ENCODE data around the gene KANK2. TPM values are rescaled to one million over a fixed set of nuclear protein-coding genes. Genes with fewer than 3 reads are reported as not detected.

Gene KANK2
- total and polyA plus RNA-seq, 2 of the 8 experiments (the other 6 are each of a cell fraction or from before 2014, with no cell fraction given): 25.2 to 42.3 TPM

- no peak overlapping the region for H2BK15ac ChIP-seq (ENCODE audit: low read length)
These were observed 27.8 kb upstream of the KANK2 start for GRCh38 chr19:11225172-11225571.

More at GRCh38 chr19:11225172-11225571, 27.8 kb upstream of the KANK2 start:
- Histone ChIP-seq H3K4me2 (ENCODE audit: insufficient read depth in 1 of 2, low read depth in 2 of 2, low read length in 2 of 2) (no peak overlapping the region), H4K5ac (ENCODE audit: insufficient read length, low read depth, low read length) (no peak overlapping the region), H2BK12ac (ENCODE audit: low read depth, low read length) (no peak overlapping the region), H3K9ac (replicated peaks in 1 of 4; ENCODE audit: extremely low read depth in 1 of 4, low read depth in 3 of 4, low read length in 3 of 4) (no peak overlapping the region), H2BK20ac (ENCODE audit: low read length) (no peak overlapping the region), H3K18ac (ENCODE audit: extremely low read depth, low read length) (no peak overlapping the region), H3K36me3 (ENCODE audit: control insufficient read depth in 2 of 4, insufficient read depth in 4 of 4, low read length in 3 of 4) (peaks cover 11 to 22% (median 15%) of the 10 kb centered on the region in 4 experiments), H4K91ac (replicated peaks; ENCODE audit: insufficient read length, low read length) (no peak overlapping the region), H2BK5ac (ENCODE audit: low read depth, low read length) (no peak overlapping the region), H3K14ac (ENCODE audit: insufficient read length) (no peak overlapping the region), H3K56ac (replicated peaks; ENCODE audit: insufficient read length, low read depth, low read length) (no peak overlapping the region), H2BK120ac (replicated peaks; ENCODE audit: low read depth, low read length) (no peak overlapping the region), H3K79me1 (ENCODE audit: low read depth, low read length) (no peaks in the 10 kb centered on the region), H2AFZ (ENCODE audit: low read length) (no peak overlapping the region), H3K27ac (ENCODE audit: low read depth, low read length) (no peak overlapping the region), H3K9me3 (ENCODE audit: insufficient read depth in 2 of 2, low read depth in 1 of 2, low read length in 1 of 2) (peaks cover 7% of the 10 kb centered on the region in 2 experiments; a peak in 2 of 4 replicates), H3K4ac (replicated peaks; ENCODE audit: insufficient read length, low read depth, low read length) (no peak overlapping the region), H3K27me3 (replicated peaks in 1 of 4; ENCODE audit: control insufficient read depth in 3 of 4, extremely low read depth in 1 of 4, insufficient read depth in 3 of 4, low read length in 3 of 4) (no peaks in the 10 kb centered on the region), H3K23ac (ENCODE audit: insufficient read length) (no peak overlapping the region), H2AK5ac (ENCODE audit: low read depth, low read length) (no peak overlapping the region), H3K4me3 (ENCODE audit: extremely low read depth in 1 of 4, insufficient read depth in 2 of 4, low read depth in 3 of 4, low read length in 4 of 4) (no peak overlapping the region), H3K4me1 (replicated peaks in 1 of 4; ENCODE audit: control insufficient read depth in 3 of 4, insufficient read depth in 4 of 4, low read length in 3 of 4) (no peaks in the 10 kb centered on the region), H3K79me2 (ENCODE audit: control insufficient read depth in 1 of 2, insufficient read depth in 2 of 2, low read length in 2 of 2) (no peaks in the 10 kb centered on the region), H4K20me1 (replicated peaks in 1 of 2; ENCODE audit: control insufficient read depth in 1 of 2, insufficient read depth in 2 of 2, low read length in 2 of 2) (peaks cover 0 to 6% of the 10 kb centered on the region in 2 experiments), H4K8ac (ENCODE audit: extremely low read depth, insufficient read depth, low read length) (no peak overlapping the region), H3K23me2 (ENCODE audit: low read depth, low read length) (no peaks in the 10 kb centered on the region; the same call in 1 of the 2 replicates)
- no peak for DNase-seq (ENCODE audit: low read depth in 1 of 2, low spot score in 2 of 2)
- ChIA-PET POLR2A (ENCODE audit: partially characterized antibody) (interaction anchor here (0.6 to 1.4 kb wide), 3 partner anchors 12 to 35 kb away, joined by 3 to 5 read pairs (median 4); no protein-coding TSS in a partner anchor), CTCF (ENCODE audit: partially characterized antibody) (interaction anchor here (1.2 kb wide), 1 partner anchor 18 kb away, joined by 3 read pairs; no protein-coding TSS in a partner anchor)
- TF ChIP-seq KDM5A (IDR thresholded peaks at IDR 0.05; ENCODE audit: low read length) (no peak), SP1 (IDR thresholded peaks at IDR 0.05; ENCODE audit: low read depth, low read length) (no peak), BCL11A (IDR thresholded peaks at IDR 0.05; ENCODE audit: low read depth in 2 of 2, low read length in 2 of 2) (no peak), KDM1A (IDR thresholded peaks at IDR 0.05; ENCODE audit: borderline replicate concordance, low read length) (no peak), CBX5 (IDR thresholded peaks at IDR 0.05; ENCODE audit: low read depth, low read length) (no peak), ZNF274 (IDR thresholded peaks at IDR 0.05; ENCODE audit: borderline replicate concordance, extremely low read depth, low read length) (no peak)
- no peak for FAIRE-seq
- WGBS, 2 experiments (ENCODE audit: extremely low coverage in 1 of 2, insufficient coverage in 1 of 2, insufficient read length in 1 of 2, insufficient replicate concordance in 2 of 2, low coverage in 1 of 2, low lambda C conversion rate in 2 of 2, missing lambda C conversion rate in 1 of 2): 95% methylated on average over 5 of the region's 5 CpGs; no CpG with 5 or more reads in 1 of the 2 experiments

All from H1 (cell line).